Nephron progenitor cell (in vitro differentiated cells): Measurements from ENCODE around the gene CD93.

Source experiments
- DNase-seq: peaks from one replicate; pipeline ENCODE4 v3.0.0; 2021
- H3K27ac Mint-ChIP-seq: 2 replicates; pipeline ENCODE4 v1.8.0; 2021; ENCODE audit warnings: mild to moderate bottlenecking, moderate library complexity, mixed read lengths
- H3K27me3 Mint-ChIP-seq: 2 replicates; pipeline ENCODE4 v1.8.0; 2021; ENCODE audit warnings: mild to moderate bottlenecking, low read depth, mixed read lengths; ENCODE audit not compliant: poor library complexity
- H3K36me3 Mint-ChIP-seq: 2 replicates; pipeline ENCODE4 v1.8.0; 2021; ENCODE audit warnings: low read depth, mixed read lengths
- H3K4me1 Mint-ChIP-seq: 2 replicates; pipeline ENCODE4 v1.8.0; 2021; ENCODE audit warnings: mixed read lengths
- H3K4me3 Mint-ChIP-seq: 2 replicates; pipeline ENCODE4 v1.8.0; 2021; ENCODE audit warnings: mild to moderate bottlenecking, moderate library complexity, mixed read lengths
- H3K9me3 Mint-ChIP-seq: 2 replicates; pipeline ENCODE4 v1.8.0; 2021; ENCODE audit warnings: mild to moderate bottlenecking, moderate library complexity, mixed read lengths
- CTCF ChIP-seq: fragments of 200-600 bp; sonication (generic); IDR thresholded peaks from 2 replicates; pipeline ENCODE4 v1.5.0; 2021; ENCODE audit warnings: antibody characterized with exemption

CD93 gene

DNA sequence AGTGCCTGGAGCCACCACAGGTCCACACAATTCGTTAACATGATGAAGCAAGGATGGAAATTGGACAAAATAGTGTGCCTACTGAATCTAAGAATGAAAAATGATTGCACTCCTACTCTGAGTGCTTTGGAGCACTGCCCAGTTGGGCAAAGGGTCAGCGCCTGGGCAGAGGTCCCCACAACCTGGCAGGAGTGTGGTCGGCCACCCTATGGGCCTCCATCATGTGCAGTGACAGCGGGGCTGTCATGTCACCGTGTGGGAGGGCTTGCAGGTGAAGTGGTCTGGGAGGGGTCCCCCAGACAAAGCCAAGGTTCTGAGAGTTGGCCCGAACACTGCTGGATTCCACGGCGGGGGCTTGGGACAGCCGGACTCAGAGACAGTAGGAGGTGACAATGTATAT lies 36.2 kb upstream of the CD93 start:
- no peak for DNase-seq
- Mint-ChIP-seq H3K27me3 (peaks cover 16% of the 10 kb centered on the region), H3K4me3 (no peak overlapping the region), H3K4me1 (peaks cover 51% of the 10 kb centered on the region), H3K27ac (no peak overlapping the region), H3K36me3 (no peaks in the 10 kb centered on the region), H3K9me3 (no peaks in the 10 kb centered on the region)
- TF ChIP-seq CTCF = no peak

- DNase-seq = no peak
- no peaks in the 10 kb centered on the region for H3K9me3 Mint-ChIP-seq
- H3K4me3 Mint-ChIP-seq = no peak overlapping the region
- no peak for TF ChIP-seq CTCF
- H3K27me3 Mint-ChIP-seq = peaks cover 18% of the 10 kb centered on the region
- no peak overlapping the region for H3K27ac Mint-ChIP-seq
- no peaks in the 10 kb centered on the region for H3K36me3 Mint-ChIP-seq
- H3K4me1 Mint-ChIP-seq = peaks cover 46% of the 10 kb centered on the region
These were observed 35.7 kb upstream of the CD93 start for GRCh38 chr20:23121751-23122320.

DNA sequence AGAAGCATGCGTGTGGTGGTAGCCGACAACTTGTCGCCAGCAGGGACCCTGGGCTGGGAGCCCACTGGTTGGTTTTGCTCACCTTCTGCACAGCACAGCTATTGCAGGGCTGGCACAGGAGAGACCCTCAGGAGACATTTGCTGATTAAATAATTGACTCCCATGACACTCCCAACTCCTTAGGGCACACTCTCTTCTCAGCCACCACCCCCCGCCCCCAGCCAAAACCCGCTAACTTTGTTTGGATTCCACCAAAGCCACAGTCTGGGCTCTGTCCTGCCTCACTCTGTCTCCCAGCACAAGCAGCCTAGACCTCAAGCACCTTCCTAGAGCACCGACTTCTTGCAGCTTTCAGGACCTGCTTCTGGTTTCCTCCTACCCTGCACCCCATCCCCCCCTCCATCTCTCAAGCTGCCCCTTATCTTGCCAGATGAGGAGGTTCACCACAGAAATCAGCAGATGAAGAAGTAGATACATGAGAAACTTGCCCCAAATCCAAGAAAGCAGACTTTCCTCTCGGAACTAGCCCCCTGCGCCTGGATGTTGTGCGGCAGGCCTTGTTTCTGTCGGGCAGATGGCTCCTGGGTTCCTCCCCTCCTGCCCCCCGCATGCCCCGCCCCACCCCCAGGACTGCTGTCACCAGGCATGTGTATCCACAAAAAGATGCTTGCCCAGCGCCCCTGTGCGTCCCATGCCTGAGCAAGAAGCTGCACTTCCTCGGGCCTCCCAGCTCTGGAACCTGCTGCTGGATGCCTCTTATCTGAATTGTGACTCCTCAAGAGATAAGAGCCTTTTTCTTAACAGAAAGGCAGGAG lies 35.0 kb upstream of the CD93 start:
- peaks cover 19% of the 10 kb centered on the region for H3K27me3 Mint-ChIP-seq
- no peak for DNase-seq
- TF ChIP-seq CTCF = no peak
- peaks cover 41% of the 10 kb centered on the region for H3K4me1 Mint-ChIP-seq
- H3K4me3 Mint-ChIP-seq = no peak overlapping the region
- H3K27ac Mint-ChIP-seq = no peak overlapping the region
- H3K9me3 Mint-ChIP-seq = no peaks in the 10 kb centered on the region
- H3K36me3 Mint-ChIP-seq = no peaks in the 10 kb centered on the region

DNA sequence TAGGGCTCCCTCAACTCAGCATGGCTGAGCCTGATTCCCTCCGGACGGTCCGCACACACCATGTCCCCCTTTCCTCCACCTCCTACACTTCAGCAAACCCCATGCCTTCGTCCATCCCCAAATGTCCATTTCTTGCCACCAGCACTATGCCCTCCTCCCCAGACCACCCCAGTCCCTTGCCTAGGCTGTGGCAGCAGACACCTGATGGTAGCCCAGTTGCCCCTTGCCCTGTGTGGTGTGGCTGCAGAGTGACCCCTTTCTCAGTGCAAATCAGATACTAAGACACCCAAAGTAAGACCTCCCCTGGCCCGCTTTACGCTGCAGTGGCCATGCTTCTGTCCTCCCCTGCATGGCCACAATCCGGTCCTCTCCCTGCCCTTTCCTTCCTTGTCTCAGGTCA lies 34.1 kb upstream of the CD93 start:
- no peak for DNase-seq
- Mint-ChIP-seq H3K27me3 (peaks cover 19% of the 10 kb centered on the region), H3K4me3 (no peak overlapping the region), H3K27ac (no peak overlapping the region), H3K9me3 (no peaks in the 10 kb centered on the region), H3K4me1 (peaks cover 34% of the 10 kb centered on the region), H3K36me3 (no peaks in the 10 kb centered on the region)
- TF ChIP-seq CTCF = no peak

DNA sequence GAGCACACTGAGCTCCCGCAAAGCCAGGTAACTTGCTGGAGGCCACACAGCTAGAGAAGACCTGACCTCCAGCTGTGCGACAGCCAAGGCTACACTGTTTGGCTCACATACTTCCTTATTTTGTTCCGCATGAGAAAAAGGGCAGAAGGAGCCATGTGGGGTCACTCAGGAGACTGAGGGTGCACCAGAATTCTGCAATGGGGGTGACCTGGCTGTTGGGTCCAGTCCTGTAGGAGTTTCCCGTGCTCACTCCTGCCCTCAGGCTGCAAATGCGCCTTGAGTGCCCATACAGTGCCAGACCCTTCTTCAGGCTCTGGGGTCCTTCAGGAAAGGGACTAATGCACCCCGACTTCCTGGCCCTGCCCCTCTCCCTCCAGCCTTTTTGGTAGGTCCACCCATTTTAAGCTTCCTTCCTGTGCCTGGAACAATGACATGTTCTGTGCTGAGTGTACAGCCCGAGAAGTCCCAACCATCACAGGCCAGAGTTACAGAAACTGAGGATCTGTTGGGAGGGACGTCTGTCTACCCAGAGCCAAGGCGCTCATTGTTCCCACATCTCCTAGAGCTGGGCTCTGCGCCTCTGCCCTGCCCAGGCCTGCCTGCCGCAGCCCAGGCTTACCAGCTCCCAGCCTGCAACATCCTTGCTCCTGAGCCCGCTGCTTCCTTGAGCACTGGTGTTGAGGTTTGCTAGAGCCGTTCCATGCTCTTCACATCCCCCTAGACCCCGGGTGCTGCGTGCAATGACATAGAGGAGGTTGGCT lies 33.5 kb upstream of the CD93 start:
- no peak overlapping the region for H3K27ac Mint-ChIP-seq
- H3K4me1 Mint-ChIP-seq = peaks cover 29% of the 10 kb centered on the region
- H3K9me3 Mint-ChIP-seq = no peaks in the 10 kb centered on the region
- DNase-seq = no peak
- no peak overlapping the region for H3K4me3 Mint-ChIP-seq
- H3K27me3 Mint-ChIP-seq = peaks cover 19% of the 10 kb centered on the region
- no peak for TF ChIP-seq CTCF
- H3K36me3 Mint-ChIP-seq = no peaks in the 10 kb centered on the region
